ENCODE results near the gene TNXB. TPM values are rescaled to one million over a fixed set of nuclear protein-coding genes. Genes with fewer than 3 reads are reported as not detected.

Gene TNXB
- total RNA-seq, 1 donor: 17.7 TPM

DNA sequence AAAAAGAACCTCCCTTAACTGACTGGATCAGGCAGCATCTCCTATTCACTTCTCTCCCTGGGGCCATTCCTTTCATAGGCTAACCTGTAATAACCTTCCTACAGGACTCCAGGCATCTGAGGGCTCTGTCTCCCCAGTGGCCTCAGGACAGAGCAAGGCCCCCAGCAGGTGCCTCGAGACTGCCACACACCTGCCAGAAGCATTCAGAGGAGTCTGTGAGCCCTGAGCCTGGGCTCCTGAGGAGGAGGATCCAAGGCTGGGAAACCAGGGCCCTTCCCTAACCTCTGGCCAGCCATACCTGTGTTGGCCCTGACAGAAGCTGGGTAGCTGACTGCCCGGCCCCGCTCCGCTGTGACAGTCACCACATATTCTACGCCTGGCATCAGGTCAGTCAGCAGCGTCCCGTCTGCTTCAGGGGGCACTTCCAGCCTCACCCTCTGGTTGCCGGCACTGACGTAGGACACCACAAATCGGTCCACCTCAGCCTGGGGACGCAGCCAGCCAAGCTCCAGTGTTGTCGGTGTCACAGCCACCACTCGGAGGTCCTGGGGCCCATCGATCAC lies 20.6 kb downstream of the TNXB start:
- no peak overlapping the region for H3K4me3 ChIP-seq (ENCODE audit: low read depth, low read length)
- TF ChIP-seq, protein P1, sequence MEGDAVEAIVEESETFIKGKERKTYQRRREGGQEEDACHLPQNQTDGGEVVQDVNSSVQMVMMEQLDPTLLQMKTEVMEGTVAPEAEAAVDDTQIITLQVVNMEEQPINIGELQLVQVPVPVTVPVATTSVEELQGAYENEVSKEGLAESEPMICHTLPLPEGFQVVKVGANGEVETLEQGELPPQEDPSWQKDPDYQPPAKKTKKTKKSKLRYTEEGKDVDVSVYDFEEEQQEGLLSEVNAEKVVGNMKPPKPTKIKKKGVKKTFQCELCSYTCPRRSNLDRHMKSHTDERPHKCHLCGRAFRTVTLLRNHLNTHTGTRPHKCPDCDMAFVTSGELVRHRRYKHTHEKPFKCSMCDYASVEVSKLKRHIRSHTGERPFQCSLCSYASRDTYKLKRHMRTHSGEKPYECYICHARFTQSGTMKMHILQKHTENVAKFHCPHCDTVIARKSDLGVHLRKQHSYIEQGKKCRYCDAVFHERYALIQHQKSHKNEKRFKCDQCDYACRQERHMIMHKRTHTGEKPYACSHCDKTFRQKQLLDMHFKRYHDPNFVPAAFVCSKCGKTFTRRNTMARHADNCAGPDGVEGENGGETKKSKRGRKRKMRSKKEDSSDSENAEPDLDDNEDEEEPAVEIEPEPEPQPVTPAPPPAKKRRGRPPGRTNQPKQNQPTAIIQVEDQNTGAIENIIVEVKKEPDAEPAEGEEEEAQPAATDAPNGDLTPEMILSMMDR (IDR thresholded peaks at IDR 0.05; ENCODE audit: insufficient read depth, low read depth, low read length): no peak
- DNase-seq (ENCODE audit: low read depth): no peak

DNA sequence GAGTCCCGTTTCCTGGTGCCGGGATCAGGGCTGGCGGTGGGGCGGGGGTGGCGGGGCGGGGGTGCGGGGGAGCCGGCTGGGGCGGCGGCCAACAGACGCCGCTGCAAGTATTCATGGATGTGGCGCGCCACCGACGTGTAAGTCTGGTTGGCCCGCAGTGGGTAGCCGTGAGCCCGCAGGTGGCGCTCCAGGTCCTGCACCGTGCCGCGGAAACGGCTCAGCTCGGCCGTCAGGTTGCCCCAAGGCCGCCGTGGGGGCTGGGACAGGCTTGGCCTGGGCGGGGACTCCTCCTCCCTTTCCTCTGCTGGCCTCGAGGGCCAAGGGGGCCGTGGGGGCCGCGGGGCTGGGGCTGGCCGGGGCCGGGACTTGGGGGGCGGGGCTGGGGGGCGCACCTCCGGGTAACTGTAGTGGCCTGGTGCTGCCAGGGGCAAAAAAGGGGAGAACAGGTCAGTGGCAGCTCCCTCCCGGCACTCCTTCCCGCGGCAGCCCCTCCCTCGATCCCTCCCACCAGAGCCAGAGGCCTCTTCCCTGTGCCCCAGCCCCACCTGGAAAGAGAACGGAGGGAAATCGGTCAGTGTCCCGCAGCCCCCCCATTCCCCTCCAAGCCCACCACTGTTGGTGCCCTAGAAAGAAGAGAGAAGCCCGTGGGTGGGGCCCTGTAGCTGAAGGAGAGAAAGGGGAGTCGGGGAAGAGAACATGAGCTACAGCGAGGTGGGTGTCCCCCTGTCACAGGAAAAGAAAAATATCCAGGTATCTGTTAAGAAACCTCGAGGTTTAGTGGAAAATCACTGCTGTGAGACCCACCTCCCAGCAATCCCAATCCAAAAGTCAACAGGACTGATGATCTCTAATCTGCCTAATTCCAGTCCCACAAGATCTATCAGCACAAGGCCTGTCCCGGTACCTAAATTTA lies 21.3 kb downstream of the TNXB start:
- no peak overlapping the region for H3K4me3 ChIP-seq (ENCODE audit: low read depth, low read length)
- TF ChIP-seq, protein P1 (IDR thresholded peaks at IDR 0.05; ENCODE audit: insufficient read depth, low read depth, low read length): peak; percentile 63
- peak; percentile 88 for DNase-seq (ENCODE audit: low read depth)

DNA sequence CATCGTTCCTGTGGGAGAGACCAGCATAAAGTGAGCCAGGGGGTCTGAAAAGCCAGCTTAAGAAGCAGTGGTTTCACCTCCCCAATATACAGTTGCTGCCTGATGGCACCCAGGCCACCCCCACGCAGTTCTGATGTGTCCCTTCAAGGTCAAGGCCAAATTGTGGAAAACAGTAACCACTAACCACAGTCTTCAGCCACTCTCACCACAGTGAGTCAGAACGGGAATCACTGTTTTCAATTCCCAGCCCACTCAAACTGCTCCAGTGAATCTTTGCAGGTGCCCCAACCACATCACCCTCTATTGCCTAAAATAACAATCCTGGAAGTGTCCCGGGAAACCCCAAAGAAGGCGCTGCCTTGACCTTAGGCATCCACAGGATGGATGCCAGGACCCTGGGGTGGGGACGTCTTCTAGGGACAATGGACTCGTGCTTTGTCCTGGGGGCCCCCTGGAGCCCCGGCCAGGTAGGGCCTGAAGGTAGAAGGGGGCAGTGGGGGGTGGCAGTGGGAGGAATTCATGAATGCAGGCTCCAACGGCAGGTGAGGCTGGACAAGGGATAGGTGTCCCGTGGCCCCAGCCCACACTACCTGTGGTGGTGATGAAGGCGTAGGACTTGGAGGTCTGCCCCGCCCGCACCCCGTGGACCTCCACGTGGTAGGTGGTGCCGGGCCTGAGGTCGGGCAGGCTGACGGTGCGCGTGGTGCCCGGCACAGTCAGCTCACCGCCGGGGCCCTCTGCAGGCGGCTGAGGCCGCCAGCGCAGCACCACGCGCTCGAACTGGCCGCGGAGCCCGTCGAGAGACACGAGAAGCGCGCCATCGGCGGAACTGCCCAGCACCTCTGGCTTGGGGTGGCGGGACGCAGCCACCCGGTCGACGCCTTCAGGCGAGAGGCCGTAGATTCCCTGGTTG lies 22.2 kb downstream of the TNXB start:
- TF ChIP-seq, protein P1 (IDR thresholded peaks at IDR 0.05; ENCODE audit: insufficient read depth, low read depth, low read length): no peak
- no peak overlapping the region for H3K4me3 ChIP-seq (ENCODE audit: low read depth, low read length)
- peak; percentile 78 for DNase-seq (ENCODE audit: low read depth)

DNA sequence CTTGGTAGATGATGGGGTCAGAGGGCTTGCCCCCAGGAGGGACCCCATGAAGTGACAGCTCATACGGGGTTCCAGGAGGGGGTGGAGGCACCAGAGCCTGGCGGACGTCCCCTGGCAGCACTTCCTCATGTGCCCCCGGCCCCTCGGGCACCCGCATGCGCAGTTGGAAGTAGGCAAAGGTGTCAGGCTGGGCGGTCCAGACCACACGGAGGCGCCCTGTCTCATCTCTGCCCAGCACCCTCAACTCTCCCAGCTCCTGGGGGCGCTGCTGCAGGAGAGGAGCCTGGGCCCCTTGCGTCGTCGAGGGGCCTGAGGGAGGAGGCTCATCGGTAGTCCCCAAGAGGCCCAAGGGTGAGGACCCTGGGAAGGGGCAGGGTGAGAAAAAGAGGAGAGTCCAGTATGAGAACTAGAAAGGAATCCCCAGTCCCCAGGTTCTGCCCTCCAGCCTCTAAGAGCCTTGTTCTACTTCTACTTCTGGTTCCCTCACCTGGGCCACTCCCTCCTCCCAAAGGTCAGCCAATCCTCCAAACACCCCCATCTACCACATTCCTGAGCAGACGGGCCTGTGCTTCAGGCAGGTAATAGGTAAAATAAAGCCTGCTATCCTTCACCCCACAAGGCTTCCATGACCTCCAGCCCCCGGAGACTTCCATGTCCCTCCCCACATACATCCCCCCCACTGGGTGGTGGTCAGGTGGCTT lies 23.2 kb downstream of the TNXB start:
- TF ChIP-seq, protein P1 (IDR thresholded peaks at IDR 0.05; ENCODE audit: insufficient read depth, low read depth, low read length): no peak
- no peak overlapping the region for H3K4me3 ChIP-seq (ENCODE audit: low read depth, low read length)
- DNase-seq (ENCODE audit: low read depth): no peak

DNA sequence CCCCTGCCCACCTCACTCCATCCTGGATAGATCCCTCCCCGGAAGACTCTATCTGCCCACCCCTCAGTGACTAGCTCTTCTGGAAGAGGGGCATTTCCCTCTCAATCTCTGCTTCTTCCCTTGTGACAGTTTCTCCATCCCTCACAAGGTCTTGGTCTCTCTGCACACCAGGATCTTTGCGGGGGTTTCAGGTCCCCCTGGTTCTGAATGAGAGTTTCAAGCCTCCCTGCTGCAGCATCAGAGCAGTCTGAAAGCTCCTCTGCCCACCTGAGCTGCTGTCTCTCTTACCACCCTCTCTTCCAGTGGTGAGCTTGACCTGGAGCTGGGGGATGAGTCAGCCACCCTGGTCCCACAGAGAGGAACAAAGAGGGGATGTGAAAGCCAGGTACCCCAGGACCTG lies 24.4 kb downstream of the TNXB start:
- TF ChIP-seq, protein P1 (IDR thresholded peaks at IDR 0.05; ENCODE audit: insufficient read depth, low read depth, low read length): no peak
- H3K4me3 ChIP-seq (ENCODE audit: low read depth, low read length): no peak overlapping the region
- no peak for DNase-seq (ENCODE audit: low read depth)
